Endometrium (tissue), 2 donors: ENCODE data around the gene DDX4.
"Not testable (repeated sequence)": the region's sequence is repeated elsewhere in the genome, so short reads cannot be mapped to it uniquely, and the experiment has no call there.

Source experiments
- FAIRE-seq: peaks from 2 replicates; lab custom pipeline; 2012; peaks lifted over from hg19 to GRCh38; lab: Jason Lieb, UNC
- donor health status: control.
- donor health status: control.

The DDX4 gene

DNA sequence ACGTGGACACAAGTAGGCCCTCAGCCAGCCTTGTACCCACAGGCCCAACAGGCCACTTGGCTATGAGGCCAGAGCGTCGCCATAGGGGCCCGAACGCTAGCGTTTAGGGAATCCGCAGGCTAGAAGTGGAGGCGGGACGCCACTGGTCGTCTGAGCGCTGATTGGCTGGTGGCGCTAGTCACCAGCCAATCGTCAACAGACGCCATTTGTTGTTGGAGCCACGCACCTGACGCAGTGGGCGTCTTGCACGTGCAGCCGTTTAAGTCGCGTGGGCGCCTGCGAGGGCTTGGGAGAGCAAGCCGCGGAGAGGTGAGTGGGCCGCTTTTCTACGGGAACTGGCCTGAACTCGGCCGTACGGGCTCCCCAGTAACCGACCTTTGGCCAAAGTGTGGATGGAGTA lies at the start of gene DDX4:
Gene DDX4, plus strand, starts transcription at position 269 of the 400 bp plus-strand sequence. CDS start 903 bp downstream, outside the sequence.
- FAIRE-seq = no peak

- FAIRE-seq = peak; percentile 96
These were observed 46.4 kb upstream of the DDX4 start for GRCh38 chr5:55691265-55692105.

GRCh38 chr5:55692106-55692417 lies 45.8 kb upstream of the DDX4 start:
- FAIRE-seq = no peak

DNA sequence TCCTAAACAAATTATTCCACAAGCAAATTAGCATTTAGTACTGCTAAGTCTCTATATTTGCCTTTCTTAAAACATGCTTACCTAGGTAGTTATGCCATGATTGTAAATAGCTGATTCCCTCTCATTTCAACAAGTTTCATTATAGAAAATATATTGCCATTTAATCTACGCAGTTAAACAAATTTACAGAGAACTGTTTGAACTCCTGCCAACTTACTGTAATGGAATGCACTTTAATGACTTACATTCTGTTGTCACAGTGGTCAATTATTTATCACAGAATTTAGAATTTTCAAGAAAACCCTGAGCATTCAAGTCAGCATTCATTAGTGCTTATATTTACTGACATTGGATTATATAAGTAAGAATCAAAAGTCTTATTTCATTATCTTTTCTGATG lies 45.4 kb upstream of the DDX4 start:
- FAIRE-seq = peak; percentile 4

GRCh38 chr5:55694152-55694830 lies 43.6 kb upstream of the DDX4 start:
- no peak for FAIRE-seq

DNA sequence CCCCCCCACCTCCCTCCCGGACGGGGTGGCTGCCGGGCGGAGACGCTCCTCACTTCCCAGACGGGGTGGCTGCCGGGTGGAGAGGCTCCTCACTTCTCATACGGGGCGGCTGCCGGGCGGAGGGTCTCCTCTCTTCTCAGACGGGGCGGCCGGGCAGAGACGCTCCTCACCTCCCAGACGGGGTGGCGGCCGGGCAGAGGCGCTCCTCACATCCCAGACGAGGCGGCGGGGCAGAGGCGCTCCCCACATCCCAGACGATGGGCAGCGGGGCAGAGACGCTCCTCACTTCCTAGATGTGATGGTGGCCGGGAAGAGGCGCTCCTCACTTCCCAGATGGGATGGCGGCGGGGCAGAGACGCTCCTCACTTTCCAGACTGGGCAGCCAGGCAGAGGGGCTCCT lies 41.2 kb upstream of the DDX4 start:
- FAIRE-seq = not testable (repeated sequence)

GRCh38 chr5:55699041-55699688 lies 38.7 kb upstream of the DDX4 start:
- FAIRE-seq = no peak

- no peak for FAIRE-seq
These were observed 37.1 kb upstream of the DDX4 start for GRCh38 chr5:55700745-55701144.

GRCh38 chr5:55701462-55702103 lies 36.3 kb upstream of the DDX4 start:
- no peak for FAIRE-seq

DNA sequence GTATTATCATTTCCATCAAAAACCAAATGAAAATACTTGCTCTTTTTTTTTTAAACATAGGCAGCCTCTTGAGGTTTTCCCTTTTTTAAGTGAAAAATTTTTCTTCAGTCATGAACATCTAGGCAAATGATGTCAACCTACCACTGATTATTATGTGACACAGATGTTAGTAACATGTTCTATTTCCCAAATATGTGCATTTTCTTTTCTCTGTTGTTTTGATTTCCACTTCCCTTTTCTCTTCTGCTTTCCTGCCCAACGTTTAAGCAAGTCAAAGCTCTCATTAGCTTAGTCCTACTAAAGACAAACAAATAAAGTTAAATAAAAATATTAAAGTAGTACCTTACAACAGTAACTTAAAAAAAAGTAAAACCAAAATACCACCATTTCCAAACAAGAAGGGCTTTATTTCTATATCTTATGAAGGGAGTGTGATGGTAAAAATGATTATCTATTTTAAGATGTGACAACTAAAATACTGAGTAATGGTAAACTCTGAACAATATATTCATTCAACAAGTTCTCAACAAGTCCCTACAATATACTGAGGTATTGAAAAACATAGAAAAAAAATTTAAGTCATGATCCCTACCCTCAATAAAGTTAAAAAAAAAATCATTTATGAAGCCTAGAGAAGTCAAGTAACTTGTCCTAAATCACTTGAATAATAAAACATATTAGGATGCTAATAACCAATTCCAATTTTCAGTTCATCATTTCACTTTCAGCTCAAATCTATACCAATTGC lies 35.1 kb upstream of the DDX4 start:
- FAIRE-seq = peak; percentile 51

DNA sequence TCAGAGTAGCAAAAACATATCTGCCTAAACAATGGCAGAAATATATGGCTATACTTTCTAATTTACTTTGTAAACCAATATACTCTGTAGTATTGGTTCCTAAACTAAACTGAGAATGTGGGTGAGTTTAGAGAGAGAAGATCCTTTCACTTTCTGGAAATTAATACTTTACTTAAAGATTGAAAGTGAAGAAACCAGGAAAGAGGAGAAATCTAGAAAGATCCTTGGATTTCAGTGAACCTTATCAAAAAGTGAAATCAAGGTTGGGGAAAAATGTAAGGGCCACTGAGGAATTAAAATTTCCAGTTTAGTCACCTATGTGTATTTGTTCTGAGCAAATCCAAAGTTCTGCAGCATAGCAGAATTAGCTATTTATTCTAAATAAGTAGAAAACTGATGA lies 31.6 kb upstream of the DDX4 start:
- no peak for FAIRE-seq

DNA sequence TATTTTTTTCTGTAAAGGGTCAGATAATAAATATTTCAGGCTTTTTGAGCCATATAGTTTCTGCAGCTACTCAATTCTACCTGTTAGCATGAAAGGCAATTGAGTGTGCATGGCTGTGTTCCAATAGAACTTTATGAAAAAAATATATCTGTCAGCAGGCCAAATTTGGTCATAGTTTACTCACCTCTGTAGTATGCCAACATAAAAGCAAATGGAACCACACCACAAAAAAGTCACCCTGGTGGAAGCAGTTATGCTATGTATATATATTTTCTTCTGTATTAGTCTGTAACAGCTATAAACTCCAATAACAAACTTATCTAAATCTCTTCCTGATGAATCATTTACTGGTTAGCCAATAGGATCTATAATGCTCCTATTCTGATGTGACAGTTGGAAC lies 29.1 kb upstream of the DDX4 start:
- FAIRE-seq = no peak

DNA sequence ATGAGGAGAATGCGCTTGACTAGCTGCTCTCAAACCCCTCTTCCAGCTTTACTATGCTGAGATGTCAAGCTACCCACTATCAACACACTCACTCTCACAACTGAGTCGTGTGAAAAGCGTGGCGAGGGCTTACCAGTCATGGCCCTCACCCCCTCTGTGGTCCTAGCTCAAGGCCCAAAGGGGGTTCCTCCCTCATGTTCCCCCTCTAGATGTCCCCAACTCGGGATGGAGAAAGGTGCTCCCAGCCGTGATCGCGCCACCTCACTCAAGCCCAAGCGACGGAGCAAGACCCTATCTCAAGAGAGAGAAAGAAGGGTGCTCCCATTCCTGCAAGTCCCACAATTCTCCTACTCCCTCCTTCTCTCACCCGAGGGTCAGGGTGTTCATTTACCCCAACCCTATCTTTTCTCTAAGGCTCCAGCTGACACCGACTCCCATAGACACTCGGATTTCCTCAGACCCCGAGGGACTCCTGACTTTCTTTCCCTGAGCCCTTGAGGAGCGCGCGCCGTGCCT lies 26.3 kb upstream of the DDX4 start:
- FAIRE-seq = no peak

- peak; percentile 94 for FAIRE-seq
These were observed 25.6 kb upstream of the DDX4 start, which contains the start of gene SLC38A9 for GRCh38 chr5:55712023-55712859. Gene SLC38A9, minus strand, starts transcription at chr5:55712324. Its CDS starts 14,366 bp downstream, at chr5:55697958.

GRCh38 chr5:55713871-55714270 lies 24.0 kb upstream of the DDX4 start:
- FAIRE-seq = no peak

DNA sequence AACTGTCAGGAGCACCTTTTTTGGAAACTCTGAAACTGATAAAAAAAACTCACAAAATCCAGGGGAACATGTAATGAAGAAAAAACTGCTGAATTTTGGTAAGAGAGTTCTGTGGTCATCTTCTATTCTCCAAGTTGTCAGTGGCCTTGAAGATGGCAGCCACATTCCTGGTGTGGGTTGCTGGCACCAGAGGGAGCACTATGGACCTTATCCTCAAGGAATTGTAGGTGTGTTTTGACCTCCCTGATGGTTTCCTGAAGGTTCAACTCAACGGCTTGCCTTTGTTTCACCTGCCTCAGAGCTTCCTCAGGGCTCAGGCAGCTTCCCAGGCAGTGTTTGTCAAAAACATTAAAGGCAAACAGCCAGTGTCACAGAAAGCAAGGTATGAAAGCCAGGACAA lies 23.5 kb upstream of the DDX4 start:
- FAIRE-seq = no peak

- FAIRE-seq = no peak
These were observed 23.1 kb upstream of the DDX4 start for GRCh38 chr5:55714749-55715148.

GRCh38 chr5:55715519-55716078 lies 22.3 kb upstream of the DDX4 start:
- FAIRE-seq = no peak

DNA sequence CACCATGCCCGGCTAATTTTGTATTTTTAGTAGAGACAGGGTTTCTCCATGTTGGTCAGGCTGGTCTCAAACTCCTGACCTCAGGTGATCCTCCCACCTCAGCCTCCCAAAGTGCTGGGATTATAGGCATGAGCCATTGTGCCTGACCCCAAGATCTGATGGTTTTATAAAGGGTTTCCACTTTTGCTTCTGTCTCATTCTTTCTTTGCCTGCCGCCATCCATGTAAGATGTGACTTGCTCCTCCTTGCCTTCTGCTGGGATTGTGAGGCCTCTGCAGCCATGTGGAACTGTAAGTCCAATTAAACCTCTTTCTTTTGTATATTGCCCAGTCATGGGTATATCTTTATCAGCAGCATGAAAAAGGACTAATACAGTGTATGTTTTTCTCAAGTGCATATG lies 18.8 kb upstream of the DDX4 start:
- not testable (repeated sequence) for FAIRE-seq

GRCh38 chr5:55720188-55720703 lies 17.6 kb upstream of the DDX4 start:
- FAIRE-seq = no peak
